H1 (cell line): Measurements from ENCODE around the gene TRAPPC5. TPM values are rescaled to one million over a fixed set of nuclear protein-coding genes. Genes with fewer than 3 reads are reported as not detected.

Source experiments
- CHD2 ChIP-seq: IDR thresholded peaks from 2 replicates; pipeline ENCODE4 v1.6.1; 2012; ENCODE audit warnings: low read length, improper control_type of control experiment
- EGR1 ChIP-seq: IDR thresholded peaks from 2 replicates; pipeline ENCODE4 v1.6.1; 2011; ENCODE audit warnings: low read depth, low read length, borderline replicate concordance
- EP300 ChIP-seq, 2 experiments: IDR thresholded peaks; 1 replicate in 1 of 2; 2 replicates in 1 of 2; pipeline ENCODE4 v1.6.1; 2011 to 2012; ENCODE audit warnings: low read depth in 2 of 2, low read length in 2 of 2, mild to moderate bottlenecking in 2 of 2, borderline replicate concordance in 1 of 2, inconsistent platforms in 1 of 2, moderate library complexity in 1 of 2
- FOSL1 ChIP-seq: IDR thresholded peaks from 2 replicates; pipeline ENCODE4 v1.6.1; 2011; ENCODE audit warnings: mild to moderate bottlenecking, low read depth, low read length, moderate library complexity; ENCODE audit not compliant: insufficient read depth
- HDAC6 ChIP-seq: IDR thresholded peaks from one replicate; pipeline ENCODE4 v1.7.1; 2012; ENCODE audit warnings: low read depth, mild to moderate bottlenecking, inconsistent platforms, low read length, moderate library complexity
- POLR2A ChIP-seq, 2 experiments: IDR thresholded peaks; 1 replicate in 1 of 2; 2 replicates in 1 of 2; pipeline ENCODE4 v1.6.1; 2011; ENCODE audit warnings: low read depth in 2 of 2, low read length in 2 of 2, mild to moderate bottlenecking in 2 of 2; ENCODE audit errors: control extremely low read depth in 1 of 2
- RNF2 ChIP-seq: fragments of 200-900, 300-1000 bp; sonication (generic); IDR thresholded peaks from 2 replicates; pipeline ENCODE4 v1.7.1; 2016; ENCODE audit warnings: borderline replicate concordance, low read depth, mild to moderate bottlenecking, antibody characterized with exemption, low read length; ENCODE audit not compliant: poor library complexity, severe bottlenecking; ENCODE audit errors: missing control alignments
- polyA plus RNA-seq, 7 experiments: library from polyadenylated mRNA; depleted of rRNA in 3 of 7; stranded (reverse) in 5 of 7; unstranded in 2 of 7; fragments of >200 nt in 5 of 7; fragments of 200-250 nt in 2 of 7; gene quantifications; 1 replicate in 5 of 7; 2 replicates in 1 of 7; 4 replicates in 1 of 7; pipeline versions ENCODE4 v1.2.1 to v1.2.3, GENCODE V29; 2011 to 2013; ENCODE audit warnings: missing spikeins in 2 of 7, mixed read lengths in 2 of 7
- total RNA-seq: library from RNA; stranded (reverse); fragmentation: NEBNext Ultra II Directional; extraction: Animal tissue kit (Norgen Biotek cat#: 25700); gene quantifications from 2 replicates; pipeline ENCODE4 v1.2.1, GENCODE V29; 2021
- TF ChIP-seq, protein P1 (sequence below): IDR thresholded peaks from 2 replicates; pipeline ENCODE4 v1.6.1; 2012; ENCODE audit warnings: inconsistent platforms

Gene TRAPPC5
- total and polyA plus RNA-seq, 2 of the 8 experiments (the other 6 are each of a cell fraction or from before 2014, with no cell fraction given): 109 to 120 TPM

- TF ChIP-seq, protein P1, sequence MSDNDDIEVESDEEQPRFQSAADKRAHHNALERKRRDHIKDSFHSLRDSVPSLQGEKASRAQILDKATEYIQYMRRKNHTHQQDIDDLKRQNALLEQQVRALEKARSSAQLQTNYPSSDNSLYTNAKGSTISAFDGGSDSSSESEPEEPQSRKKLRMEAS: no peak
- no peak for TF ChIP-seq POLR2A (IDR thresholded peaks at IDR 0.05; ENCODE audit: control extremely low read depth in 1 of 2, low read depth in 2 of 2, low read length in 2 of 2)
- no peak for TF ChIP-seq HDAC6
- no peak for TF ChIP-seq EP300 (IDR thresholded peaks at IDR 0.05; ENCODE audit: borderline replicate concordance in 1 of 2, low read depth in 2 of 2, low read length in 2 of 2)
- TF ChIP-seq CHD2: no peak
- TF ChIP-seq EGR1: no peak
- no peak for TF ChIP-seq RNF2
- TF ChIP-seq FOSL1: no peak
These were observed 22.7 kb downstream of the TRAPPC5 start (continued) for GRCh38 chr19:7703332-7703731.
